H1 (cell line): Measurements from ENCODE around the gene GNG11. TPM values are rescaled to one million over a fixed set of nuclear protein-coding genes. Genes with fewer than 3 reads are reported as not detected.

Experiments
- CHD1 ChIP-seq: IDR thresholded peaks from 2 replicates; pipeline ENCODE4 v1.6.1; 2012; ENCODE audit warnings: low read depth, low read length, improper control_type of control experiment
- HDAC6 ChIP-seq: IDR thresholded peaks from one replicate; pipeline ENCODE4 v1.7.1; 2012; ENCODE audit warnings: low read depth, mild to moderate bottlenecking, inconsistent platforms, low read length, moderate library complexity
- KDM1A ChIP-seq: fragments of 200-600, 300-600 bp; sonication (generic); IDR thresholded peaks from 2 replicates; pipeline ENCODE4 v1.7.1; 2016; ENCODE audit warnings: mild to moderate bottlenecking, low read length, borderline replicate concordance
- NANOG ChIP-seq: IDR thresholded peaks from 2 replicates; pipeline ENCODE4 v1.6.1; 2011; ENCODE audit warnings: low read length, low read depth, mild to moderate bottlenecking, inconsistent platforms; ENCODE audit not compliant: insufficient read depth, poor library complexity, severe bottlenecking
- PHF8 ChIP-seq: fragments of 200-600 bp; sonication (generic); conservative IDR thresholded peaks from 2 replicates; pipeline ENCODE4 v1.7.1; 2012; ENCODE audit warnings: low read depth, mild to moderate bottlenecking, inconsistent platforms, low read length, moderate library complexity
- TEAD4 ChIP-seq: IDR thresholded peaks from 2 replicates; pipeline ENCODE4 v1.6.1; 2012; ENCODE audit warnings: low read depth, low read length, inconsistent platforms, mixed read lengths
- polyA plus RNA-seq, 7 experiments: library from polyadenylated mRNA; depleted of rRNA in 3 of 7; stranded (reverse) in 5 of 7; unstranded in 2 of 7; fragments of >200 nt in 5 of 7; fragments of 200-250 nt in 2 of 7; gene quantifications; 1 replicate in 5 of 7; 2 replicates in 1 of 7; 4 replicates in 1 of 7; pipeline versions ENCODE4 v1.2.1 to v1.2.3, GENCODE V29; 2011 to 2013; ENCODE audit warnings: missing spikeins in 2 of 7, mixed read lengths in 2 of 7
- total RNA-seq: library from RNA; stranded (reverse); fragmentation: NEBNext Ultra II Directional; extraction: Animal tissue kit (Norgen Biotek cat#: 25700); gene quantifications from 2 replicates; pipeline ENCODE4 v1.2.1, GENCODE V29; 2021
- TF ChIP-seq, protein P1 (sequence below): fragments of 300-600 bp; sonication (generic); IDR thresholded peaks from 2 replicates; pipeline ENCODE4 v1.7.1; 2012; ENCODE audit warnings: low read length, moderate library complexity, mild to moderate bottlenecking, inconsistent platforms; ENCODE audit not compliant: insufficient replicate concordance
- TF ChIP-seq, protein P2 (sequence below), 3 experiments: IDR thresholded peaks; 1 replicate in 2 of 3; 2 replicates in 1 of 3; pipeline versions ENCODE4 v1.5.1 to v1.6.1; 2011; ENCODE audit warnings: low read length in 3 of 3, mild to moderate bottlenecking in 3 of 3, inconsistent platforms in 2 of 3, low read depth in 1 of 3, moderate library complexity in 1 of 3; ENCODE audit not compliant: insufficient read depth in 1 of 3; ENCODE audit errors: control extremely low read depth in 1 of 3
- TF ChIP-seq, protein P3 (sequence below): IDR thresholded peaks from 2 replicates; pipeline ENCODE4 v1.6.1; 2012; ENCODE audit warnings: inconsistent platforms

Gene GNG11
- total and polyA plus RNA-seq, 2 of the 8 experiments (the other 6 are each of a cell fraction or from before 2014, with no cell fraction given): 0.38 to 1.3 TPM

DNA sequence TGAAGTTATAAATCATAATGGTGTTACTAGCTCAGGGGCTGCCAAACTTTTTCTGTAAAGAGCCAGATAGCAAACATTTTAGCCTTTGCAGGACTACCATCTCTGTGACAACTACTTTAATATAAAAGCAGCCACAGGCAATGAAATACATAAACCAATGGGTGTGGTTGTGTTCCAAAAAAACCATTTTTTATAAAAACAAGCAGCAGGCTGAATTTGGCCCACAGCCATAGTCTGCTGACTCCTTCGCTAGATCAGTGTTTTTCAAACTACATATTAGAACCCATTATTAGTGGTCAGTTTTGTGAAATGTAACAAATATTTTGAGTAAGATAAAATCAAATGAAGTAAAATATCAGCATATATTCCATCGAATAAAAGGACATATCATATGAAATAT is 13.6 kb downstream of the GNG11 start (continued):
- TF ChIP-seq, protein P1, sequence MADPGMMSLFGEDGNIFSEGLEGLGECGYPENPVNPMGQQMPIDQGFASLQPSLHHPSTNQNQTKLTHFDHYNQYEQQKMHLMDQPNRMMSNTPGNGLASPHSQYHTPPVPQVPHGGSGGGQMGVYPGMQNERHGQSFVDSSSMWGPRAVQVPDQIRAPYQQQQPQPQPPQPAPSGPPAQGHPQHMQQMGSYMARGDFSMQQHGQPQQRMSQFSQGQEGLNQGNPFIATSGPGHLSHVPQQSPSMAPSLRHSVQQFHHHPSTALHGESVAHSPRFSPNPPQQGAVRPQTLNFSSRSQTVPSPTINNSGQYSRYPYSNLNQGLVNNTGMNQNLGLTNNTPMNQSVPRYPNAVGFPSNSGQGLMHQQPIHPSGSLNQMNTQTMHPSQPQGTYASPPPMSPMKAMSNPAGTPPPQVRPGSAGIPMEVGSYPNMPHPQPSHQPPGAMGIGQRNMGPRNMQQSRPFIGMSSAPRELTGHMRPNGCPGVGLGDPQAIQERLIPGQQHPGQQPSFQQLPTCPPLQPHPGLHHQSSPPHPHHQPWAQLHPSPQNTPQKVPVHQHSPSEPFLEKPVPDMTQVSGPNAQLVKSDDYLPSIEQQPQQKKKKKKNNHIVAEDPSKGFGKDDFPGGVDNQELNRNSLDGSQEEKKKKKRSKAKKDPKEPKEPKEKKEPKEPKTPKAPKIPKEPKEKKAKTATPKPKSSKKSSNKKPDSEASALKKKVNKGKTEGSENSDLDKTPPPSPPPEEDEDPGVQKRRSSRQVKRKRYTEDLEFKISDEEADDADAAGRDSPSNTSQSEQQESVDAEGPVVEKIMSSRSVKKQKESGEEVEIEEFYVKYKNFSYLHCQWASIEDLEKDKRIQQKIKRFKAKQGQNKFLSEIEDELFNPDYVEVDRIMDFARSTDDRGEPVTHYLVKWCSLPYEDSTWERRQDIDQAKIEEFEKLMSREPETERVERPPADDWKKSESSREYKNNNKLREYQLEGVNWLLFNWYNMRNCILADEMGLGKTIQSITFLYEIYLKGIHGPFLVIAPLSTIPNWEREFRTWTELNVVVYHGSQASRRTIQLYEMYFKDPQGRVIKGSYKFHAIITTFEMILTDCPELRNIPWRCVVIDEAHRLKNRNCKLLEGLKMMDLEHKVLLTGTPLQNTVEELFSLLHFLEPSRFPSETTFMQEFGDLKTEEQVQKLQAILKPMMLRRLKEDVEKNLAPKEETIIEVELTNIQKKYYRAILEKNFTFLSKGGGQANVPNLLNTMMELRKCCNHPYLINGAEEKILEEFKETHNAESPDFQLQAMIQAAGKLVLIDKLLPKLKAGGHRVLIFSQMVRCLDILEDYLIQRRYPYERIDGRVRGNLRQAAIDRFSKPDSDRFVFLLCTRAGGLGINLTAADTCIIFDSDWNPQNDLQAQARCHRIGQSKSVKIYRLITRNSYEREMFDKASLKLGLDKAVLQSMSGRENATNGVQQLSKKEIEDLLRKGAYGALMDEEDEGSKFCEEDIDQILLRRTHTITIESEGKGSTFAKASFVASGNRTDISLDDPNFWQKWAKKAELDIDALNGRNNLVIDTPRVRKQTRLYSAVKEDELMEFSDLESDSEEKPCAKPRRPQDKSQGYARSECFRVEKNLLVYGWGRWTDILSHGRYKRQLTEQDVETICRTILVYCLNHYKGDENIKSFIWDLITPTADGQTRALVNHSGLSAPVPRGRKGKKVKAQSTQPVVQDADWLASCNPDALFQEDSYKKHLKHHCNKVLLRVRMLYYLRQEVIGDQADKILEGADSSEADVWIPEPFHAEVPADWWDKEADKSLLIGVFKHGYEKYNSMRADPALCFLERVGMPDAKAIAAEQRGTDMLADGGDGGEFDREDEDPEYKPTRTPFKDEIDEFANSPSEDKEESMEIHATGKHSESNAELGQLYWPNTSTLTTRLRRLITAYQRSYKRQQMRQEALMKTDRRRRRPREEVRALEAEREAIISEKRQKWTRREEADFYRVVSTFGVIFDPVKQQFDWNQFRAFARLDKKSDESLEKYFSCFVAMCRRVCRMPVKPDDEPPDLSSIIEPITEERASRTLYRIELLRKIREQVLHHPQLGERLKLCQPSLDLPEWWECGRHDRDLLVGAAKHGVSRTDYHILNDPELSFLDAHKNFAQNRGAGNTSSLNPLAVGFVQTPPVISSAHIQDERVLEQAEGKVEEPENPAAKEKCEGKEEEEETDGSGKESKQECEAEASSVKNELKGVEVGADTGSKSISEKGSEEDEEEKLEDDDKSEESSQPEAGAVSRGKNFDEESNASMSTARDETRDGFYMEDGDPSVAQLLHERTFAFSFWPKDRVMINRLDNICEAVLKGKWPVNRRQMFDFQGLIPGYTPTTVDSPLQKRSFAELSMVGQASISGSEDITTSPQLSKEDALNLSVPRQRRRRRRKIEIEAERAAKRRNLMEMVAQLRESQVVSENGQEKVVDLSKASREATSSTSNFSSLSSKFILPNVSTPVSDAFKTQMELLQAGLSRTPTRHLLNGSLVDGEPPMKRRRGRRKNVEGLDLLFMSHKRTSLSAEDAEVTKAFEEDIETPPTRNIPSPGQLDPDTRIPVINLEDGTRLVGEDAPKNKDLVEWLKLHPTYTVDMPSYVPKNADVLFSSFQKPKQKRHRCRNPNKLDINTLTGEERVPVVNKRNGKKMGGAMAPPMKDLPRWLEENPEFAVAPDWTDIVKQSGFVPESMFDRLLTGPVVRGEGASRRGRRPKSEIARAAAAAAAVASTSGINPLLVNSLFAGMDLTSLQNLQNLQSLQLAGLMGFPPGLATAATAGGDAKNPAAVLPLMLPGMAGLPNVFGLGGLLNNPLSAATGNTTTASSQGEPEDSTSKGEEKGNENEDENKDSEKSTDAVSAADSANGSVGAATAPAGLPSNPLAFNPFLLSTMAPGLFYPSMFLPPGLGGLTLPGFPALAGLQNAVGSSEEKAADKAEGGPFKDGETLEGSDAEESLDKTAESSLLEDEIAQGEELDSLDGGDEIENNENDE: no peak
- TF ChIP-seq TEAD4: no peak
- TF ChIP-seq, protein P2, sequence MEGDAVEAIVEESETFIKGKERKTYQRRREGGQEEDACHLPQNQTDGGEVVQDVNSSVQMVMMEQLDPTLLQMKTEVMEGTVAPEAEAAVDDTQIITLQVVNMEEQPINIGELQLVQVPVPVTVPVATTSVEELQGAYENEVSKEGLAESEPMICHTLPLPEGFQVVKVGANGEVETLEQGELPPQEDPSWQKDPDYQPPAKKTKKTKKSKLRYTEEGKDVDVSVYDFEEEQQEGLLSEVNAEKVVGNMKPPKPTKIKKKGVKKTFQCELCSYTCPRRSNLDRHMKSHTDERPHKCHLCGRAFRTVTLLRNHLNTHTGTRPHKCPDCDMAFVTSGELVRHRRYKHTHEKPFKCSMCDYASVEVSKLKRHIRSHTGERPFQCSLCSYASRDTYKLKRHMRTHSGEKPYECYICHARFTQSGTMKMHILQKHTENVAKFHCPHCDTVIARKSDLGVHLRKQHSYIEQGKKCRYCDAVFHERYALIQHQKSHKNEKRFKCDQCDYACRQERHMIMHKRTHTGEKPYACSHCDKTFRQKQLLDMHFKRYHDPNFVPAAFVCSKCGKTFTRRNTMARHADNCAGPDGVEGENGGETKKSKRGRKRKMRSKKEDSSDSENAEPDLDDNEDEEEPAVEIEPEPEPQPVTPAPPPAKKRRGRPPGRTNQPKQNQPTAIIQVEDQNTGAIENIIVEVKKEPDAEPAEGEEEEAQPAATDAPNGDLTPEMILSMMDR (IDR thresholded peaks at IDR 0.05; ENCODE audit: control extremely low read depth in 1 of 3, insufficient read depth in 1 of 3, low read depth in 1 of 3, low read length in 3 of 3): no peak
- no peak for TF ChIP-seq PHF8
- TF ChIP-seq, protein P3, sequence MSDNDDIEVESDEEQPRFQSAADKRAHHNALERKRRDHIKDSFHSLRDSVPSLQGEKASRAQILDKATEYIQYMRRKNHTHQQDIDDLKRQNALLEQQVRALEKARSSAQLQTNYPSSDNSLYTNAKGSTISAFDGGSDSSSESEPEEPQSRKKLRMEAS: no peak
- TF ChIP-seq KDM1A: no peak
- TF ChIP-seq NANOG: no peak
- TF ChIP-seq HDAC6: no peak
- TF ChIP-seq CHD1: no peak
